SK-N-SH treated with all-trans-retinoic acid at 6 μM for 48 hours (cell line): Measurements from ENCODE around the gene PPRC1.
A peak's percentile ranks its signal among the peaks of the same experiment; 100 is the strongest.

ENCODE experiments used
- ATAC-seq: fragments of 200-7000 bp; cut with Tn5 transposase; 3 replicates; pipeline ENCODE4 v1.9.1; 2020; ENCODE audit warnings: mild to moderate bottlenecking, moderate library complexity
- ARNTL ChIP-seq: fragments of 450-650 bp; formaldehyde crosslinking; IDR thresholded peaks from 2 replicates; pipeline ENCODE4 v1.5.0; 2020; ENCODE audit warnings: low read depth, mild to moderate bottlenecking, moderate library complexity, borderline replicate concordance
- BACH2 ChIP-seq: fragments of 250-450 bp; sonication (Bioruptor Pico); IDR thresholded peaks from 2 replicates; pipeline ENCODE4 v1.9.0; 2021; ENCODE audit warnings: mild to moderate bottlenecking, borderline replicate concordance
- CREB5 ChIP-seq: fragments of 250-450 bp; sonication (Bioruptor Pico); IDR thresholded peaks from 2 replicates; pipeline ENCODE4 v1.5.1; 2020; ENCODE audit warnings: low read depth, mild to moderate bottlenecking, moderate library complexity
- CSDC2 ChIP-seq: fragments of 250-450 bp; sonication (Bioruptor Pico); IDR thresholded peaks from 2 replicates; pipeline ENCODE4 v1.5.0; 2020; ENCODE audit warnings: mild to moderate bottlenecking, moderate library complexity
- CSRNP3 ChIP-seq: fragments of 250-450 bp; sonication (Bioruptor Pico); IDR thresholded peaks from 2 replicates; pipeline ENCODE4 v1.5.1; 2021; ENCODE audit warnings: mild to moderate bottlenecking, moderate library complexity
- ESRRG ChIP-seq: fragments of 250-450 bp; sonication (Bioruptor Pico); IDR thresholded peaks from 2 replicates; pipeline ENCODE4 v1.6.1; 2021; ENCODE audit warnings: mild to moderate bottlenecking
- OSR1 ChIP-seq: fragments of 250-450 bp; sonication (Bioruptor Pico); IDR thresholded peaks from 2 replicates; pipeline ENCODE4 v1.8.0; 2022; ENCODE audit warnings: moderate library complexity, mild to moderate bottlenecking, inconsistent platforms
- PATZ1 ChIP-seq: fragments of 250-450 bp; sonication (Bioruptor Pico); IDR thresholded peaks from 2 replicates; pipeline ENCODE4 v1.8.0; 2020; ENCODE audit warnings: mild to moderate bottlenecking, moderate library complexity, borderline replicate concordance
- POU6F1 ChIP-seq: fragments of 250-450 bp; sonication (Bioruptor Pico); IDR thresholded peaks from 2 replicates; pipeline ENCODE4 v1.8.0; 2021; ENCODE audit warnings: low read depth, mild to moderate bottlenecking, moderate library complexity, borderline replicate concordance
- PPARA ChIP-seq: fragments of 250-450 bp; sonication (Bioruptor Pico); IDR thresholded peaks from 2 replicates; pipeline ENCODE4 v1.5.0; 2020; ENCODE audit warnings: mild to moderate bottlenecking, borderline replicate concordance
- RARB ChIP-seq: fragments of 250-450 bp; sonication (Bioruptor Pico); IDR thresholded peaks from 2 replicates; pipeline ENCODE4 v1.8.0; 2021; ENCODE audit warnings: mild to moderate bottlenecking, moderate library complexity
- SNAI2 ChIP-seq: fragments of 250-450 bp; sonication (Bioruptor Pico); IDR thresholded peaks from 2 replicates; pipeline ENCODE4 v1.5.0; 2020; ENCODE audit warnings: mild to moderate bottlenecking, moderate library complexity
- TCF4 ChIP-seq: fragments of 250-450 bp; sonication (Bioruptor Pico); IDR thresholded peaks from 2 replicates; pipeline ENCODE4 v1.8.0; 2021; ENCODE audit warnings: mild to moderate bottlenecking, moderate library complexity, borderline replicate concordance
- TOX ChIP-seq: fragments of 250-450 bp; sonication (Bioruptor Pico); IDR thresholded peaks from 2 replicates; pipeline ENCODE4 v1.8.0; 2021; ENCODE audit warnings: mild to moderate bottlenecking, moderate library complexity, borderline replicate concordance
- TSHZ2 ChIP-seq: fragments of 250-450 bp; sonication (Bioruptor Pico); IDR thresholded peaks from 2 replicates; pipeline ENCODE4 v1.5.0; 2020; ENCODE audit warnings: mild to moderate bottlenecking, moderate library complexity
- ZFP3 ChIP-seq: fragments of 250-450 bp; sonication (Bioruptor Pico); IDR thresholded peaks from 2 replicates; pipeline ENCODE4 v1.5.0; 2020; ENCODE audit warnings: mild to moderate bottlenecking, moderate library complexity
- ZFP30 ChIP-seq: fragments of 450-650 bp; formaldehyde crosslinking; IDR thresholded peaks from 2 replicates; pipeline ENCODE4 v1.5.0; 2022; ENCODE audit warnings: mild to moderate bottlenecking, moderate library complexity
- ZNF70 ChIP-seq: fragments of 450-650 bp; formaldehyde crosslinking; IDR thresholded peaks from 2 replicates; pipeline ENCODE4 v1.5.0; 2020; ENCODE audit warnings: mild to moderate bottlenecking, moderate library complexity
- ZNF8 ChIP-seq: fragments of 450-650 bp; formaldehyde crosslinking; IDR thresholded peaks from 2 replicates; pipeline ENCODE4 v1.5.0; 2020; ENCODE audit warnings: mild to moderate bottlenecking, moderate library complexity

Gene PPRC1

GRCh38 chr10:102132193-102132562, 662 bp upstream of the PPRC1 start:
- no peak for ATAC-seq
- no peak for TF ChIP-seq RARB (CRISPR knock-in tag)
- TF ChIP-seq TOX (CRISPR knock-in tag): no peak
- no peak for TF ChIP-seq ZNF70 (CRISPR knock-in tag)
- TF ChIP-seq SNAI2 (CRISPR knock-in tag): no peak
- TF ChIP-seq PPARA: no peak
- no peak for TF ChIP-seq CREB5 (CRISPR knock-in tag)
- no peak for TF ChIP-seq ZFP3 (CRISPR knock-in tag)
- TF ChIP-seq CSDC2 (CRISPR knock-in tag): no peak
- no peak for TF ChIP-seq ARNTL (CRISPR knock-in tag)
- no peak for TF ChIP-seq POU6F1
- no peak for TF ChIP-seq OSR1 (CRISPR knock-in tag)
- TF ChIP-seq ZNF8 (CRISPR knock-in tag): no peak
- TF ChIP-seq TCF4 (CRISPR knock-in tag): no peak
- TF ChIP-seq ZFP30 (CRISPR knock-in tag): no peak
- no peak for TF ChIP-seq CSRNP3 (CRISPR knock-in tag)
- no peak for TF ChIP-seq TSHZ2 (CRISPR knock-in tag)

GRCh38 chr10:102133373-102134195, 744 bp downstream of the PPRC1 start:
- ATAC-seq: peak; percentile 65
- TF ChIP-seq CREB5 (CRISPR knock-in tag) (no peak), ZNF70 (CRISPR knock-in tag) (no peak), BACH2 (CRISPR knock-in tag) (no peak), CSDC2 (CRISPR knock-in tag) (no peak), RARB (CRISPR knock-in tag) (no peak), ESRRG (no peak), ZFP3 (CRISPR knock-in tag) (no peak), TOX (CRISPR knock-in tag) (no peak), CSRNP3 (CRISPR knock-in tag) (no peak), ARNTL (CRISPR knock-in tag) (no peak), POU6F1 (no peak), OSR1 (CRISPR knock-in tag) (no peak), ZFP30 (CRISPR knock-in tag) (no peak), PATZ1 (no peak), TCF4 (CRISPR knock-in tag) (no peak)
